NCI-H460 (cell line): ENCODE measurements around the gene GRK6. TPM values are rescaled to one million over a fixed set of nuclear protein-coding genes. Genes with fewer than 3 reads are reported as not detected.
"Not testable (repeated sequence)": the region's sequence is repeated elsewhere in the genome, so short reads cannot be mapped to it uniquely, and the experiment has no call there.

Experiments used
- DNase-seq: peaks from one replicate; pipeline ENCODE4 v3.0.0-alpha.2; 2016; ENCODE audit warnings: low read depth; ENCODE audit errors: extremely low read depth
- total RNA-seq: library from RNA; depleted of rRNA; stranded (reverse); fragments of >200 nt; shearing (Covaris generic); gene quantifications from 2 replicates; pipeline ENCODE4 v1.2.3, GENCODE V29; 2014

GRK6 gene
- total RNA-seq, 1 experiment from 2014 or later = 38.3 TPM

- DNase-seq = peak; percentile 65
Measured at GRCh38 chr5:177478711-177479646, 52.5 kb downstream of the GRK6 start.

- DNase-seq = no peak
Measured at GRCh38 chr5:177479774-177480173, 53.3 kb downstream of the GRK6 start.

GRCh38 chr5:177482359-177482795 is 55.9 kb downstream of the GRK6 start:
- DNase-seq = no peak

- DNase-seq = no peak
Measured at GRCh38 chr5:177483042-177483441, 56.6 kb downstream of the GRK6 start.

- no peak for DNase-seq
Measured at GRCh38 chr5:177483994-177484901, 57.8 kb downstream of the GRK6 start.

- DNase-seq = no peak
Measured at GRCh38 chr5:177484902-177485549, 58.5 kb downstream of the GRK6 start.

- not testable (repeated sequence) for DNase-seq
Measured at GRCh38 chr5:177485753-177486152, 59.3 kb downstream of the GRK6 start.

- DNase-seq = no peak
Measured at GRCh38 chr5:177486256-177486655, 59.8 kb downstream of the GRK6 start.

GRCh38 chr5:177487144-177487543 is 60.7 kb downstream of the GRK6 start:
- DNase-seq = no peak

- no peak for DNase-seq
Measured at GRCh38 chr5:177487975-177488374, 61.5 kb downstream of the GRK6 start.

GRCh38 chr5:177489119-177489716 is 62.7 kb downstream of the GRK6 start:
- no peak for DNase-seq

- DNase-seq = no peak
Measured at GRCh38 chr5:177490311-177490991, 64.0 kb downstream of the GRK6 start.

GRCh38 chr5:177490992-177491391 is 64.5 kb downstream of the GRK6 start:
- no peak for DNase-seq

GRCh38 chr5:177491429-177491945 is 65.0 kb downstream of the GRK6 start:
- DNase-seq = peak; percentile 72

GRCh38 chr5:177491983-177492746 is 65.7 kb downstream of the GRK6 start:
- no peak for DNase-seq
